Measurements from ENCODE around the gene LRRC8C.
"Not testable (repeated sequence)": the region's sequence is repeated elsewhere in the genome, so short reads cannot be mapped to it uniquely, and the experiment has no call there.

LRRC8C gene

GRCh38 chr1:89703469-89703868, 70.5 kb downstream of the LRRC8C start:
- no peak overlapping the region for H3K9ac ChIP-seq (ENCODE audit: low read length)
- no peaks in the 10 kb centered on the region for H3K79me1 ChIP-seq (replicated peaks; ENCODE audit: low read length, poor library complexity, severe bottlenecking)
- H2AK5ac ChIP-seq (ENCODE audit: low read length, severe bottlenecking): no peak overlapping the region
- H2BK5ac ChIP-seq (ENCODE audit: low read depth, low read length, poor library complexity, severe bottlenecking): no peak overlapping the region
- no peak overlapping the region for H2AFZ ChIP-seq (ENCODE audit: low read depth, low read length)
- WGBS: 100% methylated on average over 1 of the region's 1 CpG
- H2BK120ac ChIP-seq (ENCODE audit: low read depth, low read length): no peak overlapping the region
- no peak overlapping the region for H4K8ac ChIP-seq (ENCODE audit: low read length)
- no peak overlapping the region for H3K18ac ChIP-seq (ENCODE audit: low read depth in 1 of 2, low read length in 2 of 2)
- no peaks in the 10 kb centered on the region for H3K9me3 ChIP-seq (ENCODE audit: control insufficient read depth, low read length)
- no peaks in the 10 kb centered on the region for H3K27me3 ChIP-seq (ENCODE audit: control insufficient read depth in 1 of 2, insufficient read depth in 1 of 2, low read length in 2 of 2)
- H3K4me2 ChIP-seq (ENCODE audit: low read length, poor library complexity, severe bottlenecking): no peak overlapping the region
- H3K4me3 ChIP-seq (ENCODE audit: insufficient read depth in 1 of 2, low read depth in 1 of 2, low read length in 2 of 2): no peak overlapping the region
- H3K4me1 ChIP-seq (ENCODE audit: control insufficient read depth, insufficient read depth, low read depth, low read length): no peaks in the 10 kb centered on the region
- H3K14ac ChIP-seq (ENCODE audit: low read length in 2 of 2): no peak overlapping the region
- H3K4ac ChIP-seq (ENCODE audit: low read depth in 1 of 2, low read length in 2 of 2): no peak overlapping the region
- no peaks in the 10 kb centered on the region for H3K36me3 ChIP-seq (ENCODE audit: control insufficient read depth in 1 of 2, insufficient read depth in 2 of 2, low read depth in 1 of 2, low read length in 2 of 2)
- H3K27ac ChIP-seq (ENCODE audit: low read length, poor library complexity, severe bottlenecking): no peak overlapping the region
- no peak overlapping the region for H2BK12ac ChIP-seq (ENCODE audit: low read length in 2 of 2)
- no peak overlapping the region for H4K91ac ChIP-seq (ENCODE audit: low read length)
- H2BK15ac ChIP-seq (ENCODE audit: low read depth, poor library complexity, severe bottlenecking): no peak overlapping the region
- DNase-seq: no peak
- H3K23ac ChIP-seq (ENCODE audit: low read length in 2 of 2): no peak overlapping the region

GRCh38 chr1:89704014-89704413, 71.1 kb downstream of the LRRC8C start:
- H4K91ac ChIP-seq (ENCODE audit: low read length): no peak overlapping the region
- H4K8ac ChIP-seq (ENCODE audit: low read length): no peak overlapping the region
- H3K14ac ChIP-seq (ENCODE audit: low read length in 2 of 2): no peak overlapping the region
- H3K27ac ChIP-seq (ENCODE audit: low read length, poor library complexity, severe bottlenecking): no peak overlapping the region
- no peaks in the 10 kb centered on the region for H3K36me3 ChIP-seq (ENCODE audit: control insufficient read depth in 1 of 2, insufficient read depth in 2 of 2, low read depth in 1 of 2, low read length in 2 of 2)
- H3K79me1 ChIP-seq (replicated peaks; ENCODE audit: low read length, poor library complexity, severe bottlenecking): no peaks in the 10 kb centered on the region
- H2AK5ac ChIP-seq (ENCODE audit: low read length, severe bottlenecking): no peak overlapping the region
- DNase-seq: no peak
- no peak overlapping the region for H3K23ac ChIP-seq (ENCODE audit: low read length in 2 of 2)
- H3K27me3 ChIP-seq (ENCODE audit: control insufficient read depth in 1 of 2, insufficient read depth in 1 of 2, low read length in 2 of 2): no peaks in the 10 kb centered on the region
- no peak overlapping the region for H2BK120ac ChIP-seq (ENCODE audit: low read depth, low read length)
- no peak overlapping the region for H3K4me2 ChIP-seq (ENCODE audit: low read length, poor library complexity, severe bottlenecking)
- no peak overlapping the region for H3K18ac ChIP-seq (ENCODE audit: low read depth in 1 of 2, low read length in 2 of 2)
- no peak overlapping the region for H3K9ac ChIP-seq (ENCODE audit: low read length)
- H2BK5ac ChIP-seq (ENCODE audit: low read depth, low read length, poor library complexity, severe bottlenecking): no peak overlapping the region
- no peaks in the 10 kb centered on the region for H3K9me3 ChIP-seq (ENCODE audit: control insufficient read depth, low read length)
- WGBS: 69% methylated on average over 1 of the region's 2 CpGs
- no peak overlapping the region for H2AFZ ChIP-seq (ENCODE audit: low read depth, low read length)
- H3K4ac ChIP-seq (ENCODE audit: low read depth in 1 of 2, low read length in 2 of 2): no peak overlapping the region
- no peak overlapping the region for H2BK12ac ChIP-seq (ENCODE audit: low read length in 2 of 2)
- H3K4me1 ChIP-seq (ENCODE audit: control insufficient read depth, insufficient read depth, low read depth, low read length): no peaks in the 10 kb centered on the region
- H2BK15ac ChIP-seq (ENCODE audit: low read depth, poor library complexity, severe bottlenecking): no peak overlapping the region
- H3K4me3 ChIP-seq (ENCODE audit: insufficient read depth in 1 of 2, low read depth in 1 of 2, low read length in 2 of 2): no peak overlapping the region

- not testable (repeated sequence) for H2BK15ac ChIP-seq (ENCODE audit: low read depth, poor library complexity, severe bottlenecking); H2BK12ac ChIP-seq (ENCODE audit: low read length in 2 of 2); H3K4me1 ChIP-seq (ENCODE audit: control insufficient read depth, insufficient read depth, low read depth, low read length); H3K9me3 ChIP-seq (ENCODE audit: control insufficient read depth, low read length); H3K14ac ChIP-seq (ENCODE audit: low read length in 2 of 2); DNase-seq; H2AK5ac ChIP-seq (ENCODE audit: low read length, severe bottlenecking); H3K27ac ChIP-seq (ENCODE audit: low read length, poor library complexity, severe bottlenecking); H3K23ac ChIP-seq (ENCODE audit: low read length in 2 of 2); H3K4me3 ChIP-seq (ENCODE audit: insufficient read depth in 1 of 2, low read depth in 1 of 2, low read length in 2 of 2); H3K36me3 ChIP-seq (ENCODE audit: control insufficient read depth in 1 of 2, insufficient read depth in 2 of 2, low read depth in 1 of 2, low read length in 2 of 2); H2AFZ ChIP-seq (ENCODE audit: low read depth, low read length); H4K8ac ChIP-seq (ENCODE audit: low read length); H3K9ac ChIP-seq (ENCODE audit: low read length); H3K18ac ChIP-seq (ENCODE audit: low read depth in 1 of 2, low read length in 2 of 2); H4K91ac ChIP-seq (ENCODE audit: low read length); H3K79me1 ChIP-seq (replicated peaks; ENCODE audit: low read length, poor library complexity, severe bottlenecking); H3K4ac ChIP-seq (ENCODE audit: low read depth in 1 of 2, low read length in 2 of 2); H2BK5ac ChIP-seq (ENCODE audit: low read depth, low read length, poor library complexity, severe bottlenecking); H3K27me3 ChIP-seq (ENCODE audit: control insufficient read depth in 1 of 2, insufficient read depth in 1 of 2, low read length in 2 of 2); H2BK120ac ChIP-seq (ENCODE audit: low read depth, low read length); H3K4me2 ChIP-seq (ENCODE audit: low read length, poor library complexity, severe bottlenecking)
- WGBS: no CpG with 5 or more reads among the region's 2 CpGs
Measured at GRCh38 chr1:89704885-89705284, 72.0 kb downstream of the LRRC8C start.

GRCh38 chr1:89705901-89706699, 73.2 kb downstream of the LRRC8C start:
- Histone ChIP-seq H3K23ac (ENCODE audit: low read length in 2 of 2) (no peak overlapping the region), H3K9me3 (ENCODE audit: control insufficient read depth, low read length) (no peaks in the 10 kb centered on the region), H3K14ac (ENCODE audit: low read length in 2 of 2) (no peak overlapping the region), H3K9ac (ENCODE audit: low read length) (no peak overlapping the region), H2BK15ac (ENCODE audit: low read depth, poor library complexity, severe bottlenecking) (no peak overlapping the region), H3K4me3 (ENCODE audit: insufficient read depth in 1 of 2, low read depth in 1 of 2, low read length in 2 of 2) (no peak overlapping the region), H3K79me1 (replicated peaks; ENCODE audit: low read length, poor library complexity, severe bottlenecking) (no peaks in the 10 kb centered on the region), H2AK5ac (ENCODE audit: low read length, severe bottlenecking) (no peak overlapping the region), H3K4ac (ENCODE audit: low read depth in 1 of 2, low read length in 2 of 2) (no peak overlapping the region), H3K4me2 (ENCODE audit: low read length, poor library complexity, severe bottlenecking) (no peak overlapping the region), H4K91ac (ENCODE audit: low read length) (no peak overlapping the region), H2BK12ac (ENCODE audit: low read length in 2 of 2) (no peak overlapping the region), H3K18ac (ENCODE audit: low read depth in 1 of 2, low read length in 2 of 2) (no peak overlapping the region), H2BK5ac (ENCODE audit: low read depth, low read length, poor library complexity, severe bottlenecking) (no peak overlapping the region), H3K27me3 (ENCODE audit: control insufficient read depth in 1 of 2, insufficient read depth in 1 of 2, low read length in 2 of 2) (no peaks in the 10 kb centered on the region), H3K36me3 (ENCODE audit: control insufficient read depth in 1 of 2, insufficient read depth in 2 of 2, low read depth in 1 of 2, low read length in 2 of 2) (no peaks in the 10 kb centered on the region), H2BK120ac (ENCODE audit: low read depth, low read length) (no peak overlapping the region), H2AFZ (ENCODE audit: low read depth, low read length) (no peak overlapping the region), H4K8ac (ENCODE audit: low read length) (no peak overlapping the region), H3K4me1 (ENCODE audit: control insufficient read depth, insufficient read depth, low read depth, low read length) (peaks cover 3% of the 10 kb centered on the region), H3K27ac (ENCODE audit: low read length, poor library complexity, severe bottlenecking) (no peak overlapping the region)
- DNase-seq: no peak
- WGBS: 76% methylated on average over 5 of the region's 6 CpGs
